ENCODE data around the gene NPAS1.

Gene NPAS1

GRCh38 chr19:47084879-47085439 lies 65.3 kb downstream of the NPAS1 start:
- no peak for DNase-seq (ENCODE audit: low read depth)

DNA sequence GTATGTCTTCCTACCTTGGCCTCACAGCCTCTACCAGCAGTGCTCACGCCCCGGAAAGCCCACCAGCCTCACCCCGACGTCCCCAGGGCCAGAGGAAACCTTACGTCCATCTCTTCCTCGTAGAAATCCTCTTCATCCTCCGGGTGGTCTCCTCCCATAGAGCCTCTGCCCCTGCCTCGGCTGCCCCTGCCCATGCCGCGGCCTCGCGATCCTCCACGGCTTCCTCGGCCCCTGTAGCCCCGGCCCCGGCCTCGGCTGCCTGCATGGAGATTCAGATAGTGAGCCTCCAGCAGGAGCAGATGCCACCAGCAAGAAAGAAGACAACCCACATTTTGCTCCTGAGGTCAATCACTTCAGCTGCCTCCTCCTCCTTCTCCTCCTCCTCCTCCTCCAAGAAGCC lies 66.6 kb downstream of the NPAS1 start:
- DNase-seq (ENCODE audit: low read depth) = no peak

DNA sequence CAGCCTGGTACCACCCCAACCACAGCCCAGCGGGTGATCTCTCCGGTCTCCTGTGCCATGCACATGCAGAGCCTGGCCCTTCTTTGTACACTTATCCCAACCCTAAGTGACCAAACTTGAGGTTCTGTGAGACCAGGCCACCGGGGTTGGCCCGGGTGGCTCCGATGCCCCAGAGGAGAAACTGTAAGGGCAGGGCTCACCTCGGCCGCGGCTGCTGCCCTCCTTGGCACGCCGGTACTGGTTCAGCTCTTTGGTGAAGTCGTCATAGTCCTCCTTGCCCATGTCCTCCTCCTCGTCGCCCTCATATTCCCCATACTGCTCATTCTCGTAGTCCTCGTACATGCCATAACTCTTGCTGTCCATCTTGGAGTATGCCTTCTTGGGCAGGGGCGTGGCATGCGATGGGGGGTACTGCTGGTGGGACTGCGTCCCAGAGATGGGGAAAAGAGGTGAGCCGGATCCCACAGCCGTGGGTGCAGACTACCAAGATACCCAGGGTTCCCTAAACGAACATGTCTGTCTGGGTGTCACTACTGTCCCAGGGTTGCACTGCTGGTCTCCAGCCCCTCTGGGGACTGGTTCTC lies 70.2 kb downstream of the NPAS1 start:
- DNase-seq (ENCODE audit: low read depth) = no peak

DNA sequence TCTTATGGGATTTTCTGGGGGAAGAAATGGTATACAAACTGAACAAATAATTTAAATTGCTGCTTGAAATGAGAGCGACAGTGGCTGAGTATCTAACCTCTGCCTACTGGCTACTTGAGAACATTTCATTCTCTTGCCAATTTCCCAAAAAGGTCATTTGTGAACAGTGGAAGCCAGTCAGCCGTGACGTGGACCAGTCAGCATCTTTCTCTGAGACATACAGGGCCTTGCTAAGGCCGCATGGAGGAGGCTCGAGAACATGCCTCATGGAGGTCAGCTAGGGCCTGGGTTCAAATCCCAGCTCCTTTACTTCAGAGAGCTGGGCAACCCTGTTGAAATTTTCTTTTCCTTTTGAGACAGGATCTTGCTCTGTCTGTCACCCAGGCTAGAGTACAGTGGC lies 73.6 kb downstream of the NPAS1 start:
- DNase-seq (ENCODE audit: low read depth) = no peak

DNA sequence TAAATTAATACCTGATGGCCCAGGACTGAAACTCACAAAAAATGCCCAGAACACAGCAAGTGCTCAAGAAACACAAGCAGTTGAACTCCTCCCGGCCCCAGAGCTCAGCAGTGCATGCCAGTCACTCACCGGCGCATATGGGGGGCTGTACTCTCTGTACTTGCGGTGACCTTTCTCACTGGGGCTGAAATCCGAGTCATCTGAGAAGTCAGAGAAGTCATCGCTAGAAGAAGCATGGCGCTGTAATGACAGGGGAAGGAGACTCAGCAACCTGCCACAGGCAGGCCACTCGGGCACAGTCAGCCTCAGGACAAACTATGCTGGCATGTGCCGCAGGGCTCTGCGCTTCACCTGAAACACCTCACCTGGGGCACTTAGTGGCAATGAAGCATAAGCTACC lies 74.2 kb downstream of the NPAS1 start:
- DNase-seq (ENCODE audit: low read depth) = no peak

DNA sequence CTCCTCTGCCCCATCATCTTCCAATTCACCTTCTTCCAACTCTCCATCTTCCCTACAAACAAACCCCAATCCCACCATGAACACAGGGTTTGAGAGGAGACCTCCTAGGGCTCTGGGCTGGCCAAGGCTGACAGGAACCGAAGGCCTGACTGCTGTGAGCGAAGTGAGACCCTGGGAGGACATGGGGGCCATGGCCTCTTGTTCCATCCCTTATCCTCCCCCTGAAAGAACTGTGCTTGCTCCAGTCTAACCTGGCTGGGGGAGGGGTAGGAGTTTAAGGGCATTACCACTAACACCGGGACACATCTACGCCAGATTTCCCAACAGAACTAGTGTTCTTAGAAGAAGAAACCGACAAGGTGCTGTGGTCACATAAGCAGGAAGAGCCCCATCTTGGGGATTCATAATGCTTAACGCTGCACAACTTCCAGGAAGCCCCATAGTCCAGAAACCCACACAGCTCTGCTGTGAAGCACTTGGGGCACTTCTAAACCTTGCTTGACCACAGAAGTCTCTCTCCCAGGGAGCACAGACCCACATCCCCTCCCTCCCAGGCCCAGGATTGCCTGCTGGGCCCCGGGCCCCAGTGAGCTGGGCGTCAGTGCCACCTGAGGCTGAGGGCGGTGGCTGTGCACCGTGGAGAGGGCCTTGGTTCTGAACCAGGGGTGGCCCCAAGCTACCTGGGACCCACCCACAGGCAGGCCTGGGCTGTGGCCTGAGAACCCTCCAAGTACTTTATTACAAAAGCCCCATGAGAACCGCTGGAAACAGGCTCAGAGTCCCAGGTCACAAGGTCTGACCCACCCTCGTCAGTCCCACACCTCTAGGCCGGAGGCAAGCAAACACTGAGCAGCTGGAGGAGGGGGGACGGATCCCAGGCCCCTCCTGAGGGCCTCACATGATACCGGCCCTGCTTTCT lies 75.2 kb downstream of the NPAS1 start:
- no peak for DNase-seq (ENCODE audit: low read depth)
